ENCODE results near the gene SEBOX. TPM values are rescaled to one million over a fixed set of nuclear protein-coding genes. Genes with fewer than 3 reads are reported as not detected.
A peak's percentile ranks its signal among the peaks of the same experiment; 100 is the strongest.

SEBOX gene
- total and polyA plus RNA-seq, 7 donors = not detected

DNA sequence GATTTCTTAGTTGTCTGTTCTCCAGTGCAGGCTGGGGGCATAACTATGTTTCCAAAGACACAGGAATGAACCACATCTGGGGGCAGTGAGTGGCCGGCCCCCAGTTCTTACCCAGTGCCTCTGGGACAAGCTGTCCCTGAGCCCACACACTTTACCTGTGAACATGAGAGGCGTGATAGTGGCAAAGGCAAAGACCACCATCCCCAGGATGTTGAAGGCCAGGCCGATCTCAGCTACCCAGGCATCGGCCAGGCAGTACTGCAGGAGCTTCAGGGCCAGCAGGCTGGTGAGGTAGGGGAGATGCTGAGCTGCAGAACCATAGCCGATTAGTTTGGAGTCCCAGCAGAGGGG is 39.4 kb upstream of the SEBOX start:
- no peak overlapping the region for H3K27ac ChIP-seq
- 94 to 95% methylated on average over 5 of the region's 5 CpGs for WGBS, 2 donors
- H3K4me1 ChIP-seq = peaks cover 0 to 21% (median 19%) of the 10 kb centered on the region in 4 donors
- peaks cover 0 to 11% (median 3%) of the 10 kb centered on the region in 4 donors for H3K36me3 ChIP-seq
- no peak for TF ChIP-seq POLR2AphosphoS5 (IDR thresholded peaks at IDR 0.05)
- TF ChIP-seq, protein P1, sequence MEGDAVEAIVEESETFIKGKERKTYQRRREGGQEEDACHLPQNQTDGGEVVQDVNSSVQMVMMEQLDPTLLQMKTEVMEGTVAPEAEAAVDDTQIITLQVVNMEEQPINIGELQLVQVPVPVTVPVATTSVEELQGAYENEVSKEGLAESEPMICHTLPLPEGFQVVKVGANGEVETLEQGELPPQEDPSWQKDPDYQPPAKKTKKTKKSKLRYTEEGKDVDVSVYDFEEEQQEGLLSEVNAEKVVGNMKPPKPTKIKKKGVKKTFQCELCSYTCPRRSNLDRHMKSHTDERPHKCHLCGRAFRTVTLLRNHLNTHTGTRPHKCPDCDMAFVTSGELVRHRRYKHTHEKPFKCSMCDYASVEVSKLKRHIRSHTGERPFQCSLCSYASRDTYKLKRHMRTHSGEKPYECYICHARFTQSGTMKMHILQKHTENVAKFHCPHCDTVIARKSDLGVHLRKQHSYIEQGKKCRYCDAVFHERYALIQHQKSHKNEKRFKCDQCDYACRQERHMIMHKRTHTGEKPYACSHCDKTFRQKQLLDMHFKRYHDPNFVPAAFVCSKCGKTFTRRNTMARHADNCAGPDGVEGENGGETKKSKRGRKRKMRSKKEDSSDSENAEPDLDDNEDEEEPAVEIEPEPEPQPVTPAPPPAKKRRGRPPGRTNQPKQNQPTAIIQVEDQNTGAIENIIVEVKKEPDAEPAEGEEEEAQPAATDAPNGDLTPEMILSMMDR (IDR thresholded peaks at IDR 0.05) = no peak
- no peak for TF ChIP-seq POLR2A (IDR thresholded peaks at IDR 0.05)
- no peak for TF ChIP-seq EP300 (IDR thresholded peaks at IDR 0.05)
- DNase-seq = no peak
- intact Hi-C loops (cut with DNase I) = no loop called here
- H3K4me3 ChIP-seq = peak overlapping the region in 1 of 4 donors; percentile 84
- H3K9me3 ChIP-seq = no peaks in the 10 kb centered on the region
- no peaks in the 10 kb centered on the region for H3K27me3 ChIP-seq

DNA sequence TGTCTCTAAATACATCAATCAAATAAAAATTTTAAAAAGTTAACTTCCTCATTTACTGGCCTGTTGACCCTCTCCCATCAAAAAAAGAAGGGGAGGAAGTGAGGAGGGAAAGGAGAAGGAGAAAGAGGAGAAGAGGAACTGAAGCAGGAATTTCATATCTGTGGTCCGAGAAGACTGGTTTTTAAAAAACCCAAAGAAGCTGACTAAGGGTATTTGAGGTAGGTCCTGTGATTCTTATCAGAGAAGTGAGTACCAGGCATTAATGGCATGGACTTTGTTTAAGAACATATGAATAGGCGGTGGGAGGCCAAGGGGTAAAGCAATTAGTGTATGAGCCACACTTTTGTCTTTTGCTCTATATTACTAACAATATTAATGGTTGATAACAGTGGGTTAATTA is 39.0 kb upstream of the SEBOX start:
- WGBS, 2 donors = 83 to 87% methylated on average over 2 of the region's 2 CpGs
- peaks cover 0 to 21% (median 19%) of the 10 kb centered on the region in 4 donors for H3K4me1 ChIP-seq
- intact Hi-C loops (cut with DNase I) = no loop called here
- no peak overlapping the region for H3K4me3 ChIP-seq
- peaks cover 0 to 15% (median 3%) of the 10 kb centered on the region in 4 donors for H3K36me3 ChIP-seq
- TF ChIP-seq, protein P1 (IDR thresholded peaks at IDR 0.05) = no peak
- TF ChIP-seq POLR2A (IDR thresholded peaks at IDR 0.05) = no peak
- TF ChIP-seq EP300 (IDR thresholded peaks at IDR 0.05) = no peak
- no peak for TF ChIP-seq POLR2AphosphoS5 (IDR thresholded peaks at IDR 0.05)
- H3K9me3 ChIP-seq = no peaks in the 10 kb centered on the region
- no peak overlapping the region for H3K27ac ChIP-seq
- H3K27me3 ChIP-seq = no peaks in the 10 kb centered on the region
- DNase-seq = no peak

DNA sequence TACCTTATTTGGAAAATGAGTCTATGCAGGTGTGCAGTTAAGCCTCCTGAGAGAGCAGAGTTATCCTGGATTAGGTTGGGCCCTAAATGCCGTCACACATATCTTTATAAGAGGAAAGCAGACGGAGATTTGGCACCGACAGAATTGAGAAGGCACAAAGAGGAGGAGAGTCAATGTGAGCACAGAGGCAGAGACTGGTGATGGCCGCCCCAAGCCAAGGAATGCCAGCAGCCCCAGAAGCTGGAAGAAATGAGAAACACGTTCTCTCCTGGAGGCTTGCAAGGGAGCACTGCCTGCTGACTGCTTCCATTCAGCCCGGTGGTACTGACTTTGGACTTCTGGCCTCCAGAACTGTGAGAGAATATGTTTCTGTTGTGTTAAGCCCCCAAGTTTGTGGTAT is 37.8 kb upstream of the SEBOX start:
- H3K4me1 ChIP-seq = peaks cover 0 to 21% (median 19%) of the 10 kb centered on the region in 4 donors
- no peak for DNase-seq

DNA sequence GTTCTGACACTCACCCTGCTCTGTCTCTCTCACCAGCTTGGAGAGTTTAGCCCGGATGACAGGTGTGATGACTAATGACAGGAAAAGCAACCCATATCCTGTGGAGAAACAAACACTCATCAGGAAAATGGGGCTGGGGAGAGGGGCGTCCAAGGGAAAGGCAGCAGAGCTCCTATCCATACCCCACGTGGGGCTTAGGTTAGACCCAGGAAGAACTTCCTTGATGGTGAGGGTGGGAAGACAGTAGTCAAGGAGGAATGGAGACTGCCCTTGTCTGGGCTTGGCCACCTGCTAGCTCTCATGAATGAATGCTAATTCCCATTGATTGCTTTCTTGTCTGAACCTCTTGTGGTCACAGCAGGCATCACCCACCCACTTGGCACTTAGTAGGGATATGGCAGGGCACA is 37.2 kb upstream of the SEBOX start:
- 43 to 53% methylated on average over 3 of the region's 3 CpGs for WGBS, 2 donors
- Histone ChIP-seq H3K4me3 (no peak overlapping the region), H3K27me3 (no peaks in the 10 kb centered on the region), H3K4me1 (peaks cover 0 to 21% (median 19%) of the 10 kb centered on the region in 4 donors), H3K27ac (no peak overlapping the region), H3K9me3 (no peaks in the 10 kb centered on the region), H3K36me3 (peaks cover 0 to 29% (median 3%) of the 10 kb centered on the region in 4 donors)
- DNase-seq = no peak
- TF ChIP-seq POLR2A (IDR thresholded peaks at IDR 0.05) (no peak), EP300 (IDR thresholded peaks at IDR 0.05) (no peak), POLR2AphosphoS5 (IDR thresholded peaks at IDR 0.05) (no peak)
- TF ChIP-seq, protein P1 (IDR thresholded peaks at IDR 0.05) = no peak
- intact Hi-C loops (cut with DNase I) = no loop called here

More for the DNA sequence above, 37.8 kb upstream of the SEBOX start:
- 91 to 94% methylated on average over 6 of the region's 6 CpGs for WGBS, 2 donors
- Histone ChIP-seq H3K27me3 (no peaks in the 10 kb centered on the region), H3K4me3 (no peak overlapping the region), H3K9me3 (no peaks in the 10 kb centered on the region), H3K36me3 (peaks cover 0 to 25% (median 3%) of the 10 kb centered on the region in 4 donors), H3K27ac (no peak overlapping the region)
- TF ChIP-seq EP300 (IDR thresholded peaks at IDR 0.05) (no peak), POLR2A (IDR thresholded peaks at IDR 0.05) (no peak), POLR2AphosphoS5 (IDR thresholded peaks at IDR 0.05) (no peak)
- TF ChIP-seq, protein P1 (IDR thresholded peaks at IDR 0.05) = no peak
- intact Hi-C loops (cut with DNase I) = no loop called here

DNA sequence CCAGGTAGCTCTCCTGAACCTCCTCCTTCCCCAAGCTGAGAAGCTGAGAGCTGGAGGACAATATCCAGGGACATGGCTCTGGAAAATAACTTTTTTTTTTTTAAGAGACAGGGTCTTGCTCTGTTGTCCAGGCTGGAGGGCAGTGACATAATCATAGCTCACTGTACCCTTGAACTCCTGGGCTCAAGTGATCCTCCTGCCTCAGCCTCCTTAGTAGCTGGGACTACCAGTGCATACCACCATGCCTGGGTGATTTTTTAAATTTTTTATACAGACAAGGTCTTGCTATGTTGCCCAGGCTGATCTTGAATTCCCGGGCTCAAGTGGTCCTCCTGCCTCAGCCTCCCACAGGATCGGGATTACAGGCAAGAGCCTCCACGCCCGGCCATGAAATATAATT is 34.8 kb upstream of the SEBOX start:
- H3K4me3 ChIP-seq = no peak overlapping the region
- intact Hi-C loops (cut with DNase I) = no loop called here
- peaks cover 0 to 50% (median 16%) of the 10 kb centered on the region in 4 donors for H3K36me3 ChIP-seq
- no peak for DNase-seq
- 93 to 96% methylated on average over 4 of the region's 4 CpGs for WGBS, 2 donors
- no peak overlapping the region for H3K27ac ChIP-seq
- peaks cover 0 to 2% (median 1%) of the 10 kb centered on the region in 4 donors for H3K4me1 ChIP-seq
- TF ChIP-seq EP300 (IDR thresholded peaks at IDR 0.05) (no peak), POLR2A (IDR thresholded peaks at IDR 0.05) (no peak), POLR2AphosphoS5 (IDR thresholded peaks at IDR 0.05) (no peak)
- TF ChIP-seq, protein P1 (IDR thresholded peaks at IDR 0.05) = no peak
- H3K9me3 ChIP-seq = no peaks in the 10 kb centered on the region
- no peaks in the 10 kb centered on the region for H3K27me3 ChIP-seq
